ENCODE results near the gene P2RX2. TPM values are rescaled to one million over a fixed set of nuclear protein-coding genes. Genes with fewer than 3 reads are reported as not detected.

Gene P2RX2
- total RNA-seq, 1 donor from 2014 or later: not detected

DNA sequence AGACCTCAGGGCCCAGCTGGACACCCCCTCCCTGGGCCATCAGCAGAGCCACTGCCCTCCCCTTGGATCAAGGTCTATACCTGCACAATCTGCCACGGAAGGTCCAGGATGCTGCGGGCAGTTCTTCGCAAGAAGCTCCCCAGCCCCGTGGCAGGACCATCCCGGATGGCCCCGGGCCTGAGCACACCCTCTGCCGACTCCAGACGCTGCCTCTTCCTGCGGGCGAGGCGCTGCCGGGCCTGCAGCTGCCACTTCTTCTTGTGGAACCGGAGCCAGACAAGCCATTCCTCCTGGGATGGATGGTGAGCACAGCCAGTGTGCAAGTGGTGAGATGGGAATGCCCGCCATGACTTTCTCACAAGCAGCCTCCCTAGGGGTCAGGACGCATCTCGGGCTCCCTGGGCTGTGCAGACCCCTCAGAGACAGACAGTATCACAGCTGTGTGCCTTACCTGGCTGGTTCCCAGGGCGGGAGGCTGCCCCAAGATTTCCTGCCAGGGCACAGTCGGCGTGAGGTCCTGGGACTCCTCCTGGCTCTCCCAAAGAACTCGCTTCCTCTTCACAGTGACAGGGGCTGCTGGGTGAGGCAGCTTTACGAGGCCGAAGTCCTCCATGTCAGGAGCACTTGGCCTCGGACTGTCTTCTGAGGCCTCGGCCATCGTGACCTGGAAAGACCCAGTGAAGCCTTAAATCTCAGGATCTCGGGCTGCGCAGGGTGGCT lies 30.8 kb downstream of the P2RX2 start:
- no peak for DNase-seq (ENCODE audit: extremely low spot score in 2 of 2)
- Histone ChIP-seq H3K9me3 (no peaks in the 10 kb centered on the region), H3K4me1 (no peaks in the 10 kb centered on the region), H3K4me3 (no peak overlapping the region), H3K27ac (no peak overlapping the region), H3K27me3 (no peaks in the 10 kb centered on the region), H3K36me3 (peaks cover 0 to 49% of the 10 kb centered on the region in 2 donors)
- TF ChIP-seq CTCF (IDR thresholded peaks at IDR 0.05): no peak
- intact Hi-C loops (cut with DNase I): no loop called here

- no peak for DNase-seq (ENCODE audit: extremely low spot score in 2 of 2)
- Histone ChIP-seq H3K27me3 (no peaks in the 10 kb centered on the region), H3K4me1 (no peaks in the 10 kb centered on the region), H3K27ac (no peak overlapping the region), H3K9me3 (no peaks in the 10 kb centered on the region), H3K4me3 (no peak overlapping the region), H3K36me3 (peaks cover 0 to 53% of the 10 kb centered on the region in 2 donors)
- intact Hi-C loops (cut with DNase I): no loop called here
- no peak for TF ChIP-seq CTCF (IDR thresholded peaks at IDR 0.05)
- TF ChIP-seq POLR2A (IDR thresholded peaks at IDR 0.05): no peak
- TF ChIP-seq POLR2AphosphoS5 (IDR thresholded peaks at IDR 0.05; ENCODE audit: insufficient read depth in 1 of 2, low read depth in 1 of 2): no peak
These were observed 33.0 kb downstream of the P2RX2 start for GRCh38 chr12:132651444-132652100.

DNA sequence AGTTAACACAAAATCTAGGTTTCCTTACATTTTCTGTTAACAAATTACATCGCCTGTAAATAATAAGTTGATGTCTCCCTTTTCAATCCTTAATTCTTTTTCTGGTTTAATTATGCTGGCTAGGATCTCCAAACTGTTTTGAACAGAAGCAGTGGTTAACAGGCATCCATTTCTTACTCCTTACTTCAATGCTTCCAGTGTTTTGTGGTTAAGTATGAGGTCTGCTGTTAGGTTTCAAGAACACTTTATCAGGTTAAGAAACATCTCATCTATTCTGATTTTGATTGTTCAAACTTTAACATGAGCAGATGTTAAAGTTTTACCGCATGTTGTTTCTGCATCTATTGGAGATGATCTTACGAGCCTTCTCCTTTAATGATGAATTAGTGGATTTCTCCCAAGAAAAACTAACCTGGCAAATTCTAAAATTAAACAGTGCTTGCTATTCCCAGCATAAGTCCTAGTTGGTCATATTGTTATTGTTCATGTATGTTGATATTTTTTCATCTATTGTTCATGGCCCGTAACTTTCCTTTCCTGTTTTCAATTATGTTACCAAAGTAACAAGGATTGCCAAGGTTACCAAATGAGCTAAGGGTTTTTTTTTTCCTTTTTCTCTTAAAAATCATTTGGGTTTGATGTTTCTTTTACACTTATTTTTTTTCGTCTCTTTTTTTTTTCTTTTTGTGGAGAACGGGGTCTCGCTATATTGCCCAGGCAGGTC lies 35.2 kb downstream of the P2RX2 start:
- H3K27me3 ChIP-seq: no peaks in the 10 kb centered on the region
- no peak for DNase-seq (ENCODE audit: extremely low spot score in 2 of 2)
- H3K36me3 ChIP-seq: peaks cover 0 to 56% of the 10 kb centered on the region in 2 donors
- TF ChIP-seq POLR2A (IDR thresholded peaks at IDR 0.05) (no peak), CTCF (IDR thresholded peaks at IDR 0.05) (no peak), POLR2AphosphoS5 (IDR thresholded peaks at IDR 0.05; ENCODE audit: insufficient read depth in 1 of 2, low read depth in 1 of 2) (no peak)
- no peaks in the 10 kb centered on the region for H3K4me1 ChIP-seq
- H3K27ac ChIP-seq: no peak overlapping the region
- H3K9me3 ChIP-seq: no peaks in the 10 kb centered on the region
- intact Hi-C loops (cut with DNase I): no loop called here
- H3K4me3 ChIP-seq: no peak overlapping the region

DNA sequence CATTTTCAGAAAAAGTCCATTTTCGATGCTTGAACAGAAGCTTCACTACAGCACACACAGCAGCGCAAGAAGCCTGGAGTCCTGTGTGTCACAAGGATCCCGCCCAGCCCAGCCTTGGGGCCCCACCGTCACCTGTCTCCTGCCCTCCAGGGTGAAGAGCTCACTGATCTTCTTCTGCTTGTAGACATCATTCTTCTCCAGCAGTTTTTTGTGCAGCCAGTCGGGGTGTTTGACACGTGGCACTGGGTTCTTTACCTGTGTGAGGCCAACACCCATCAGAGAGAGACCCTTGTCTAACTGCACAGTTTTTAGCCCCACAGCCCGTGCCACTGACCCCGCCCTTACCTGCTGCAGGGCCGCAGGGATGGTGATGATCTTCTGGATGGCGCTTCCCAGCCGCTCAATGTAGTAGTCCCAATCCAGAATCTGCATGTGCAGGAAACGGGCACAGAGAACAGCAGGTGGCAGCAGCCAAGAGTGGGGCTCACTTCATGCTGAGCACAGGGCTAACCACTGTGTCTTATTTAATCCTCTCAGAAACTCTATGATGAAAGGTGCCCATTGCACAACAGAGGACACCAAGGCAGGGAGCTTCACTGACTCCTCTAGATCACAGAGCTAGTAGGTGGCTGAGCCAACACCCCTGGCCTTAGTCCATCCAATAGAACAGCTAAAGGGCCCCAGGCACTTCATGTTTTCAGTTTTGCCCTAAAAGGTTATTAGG lies 38.6 kb downstream of the P2RX2 start:
- Histone ChIP-seq H3K9me3 (no peaks in the 10 kb centered on the region), H3K4me3 (no peak overlapping the region), H3K4me1 (no peaks in the 10 kb centered on the region), H3K27me3 (no peaks in the 10 kb centered on the region), H3K27ac (no peak overlapping the region), H3K36me3 (peaks cover 0 to 70% of the 10 kb centered on the region in 2 donors)
- DNase-seq (ENCODE audit: extremely low spot score in 2 of 2): no peak
- intact Hi-C loops (cut with DNase I): no loop called here
- TF ChIP-seq CTCF (IDR thresholded peaks at IDR 0.05) (no peak), POLR2AphosphoS5 (IDR thresholded peaks at IDR 0.05; ENCODE audit: insufficient read depth in 1 of 2, low read depth in 1 of 2) (no peak), POLR2A (IDR thresholded peaks at IDR 0.05) (no peak)
